Right hindlimb (tissue), 1 donor: ENCODE data around the gene CENPA.

ENCODE experiments used
- DNase-seq: peaks from one replicate; pipeline ENCODE4 v3.0.0-alpha.2; 2018

Gene CENPA

DNA sequence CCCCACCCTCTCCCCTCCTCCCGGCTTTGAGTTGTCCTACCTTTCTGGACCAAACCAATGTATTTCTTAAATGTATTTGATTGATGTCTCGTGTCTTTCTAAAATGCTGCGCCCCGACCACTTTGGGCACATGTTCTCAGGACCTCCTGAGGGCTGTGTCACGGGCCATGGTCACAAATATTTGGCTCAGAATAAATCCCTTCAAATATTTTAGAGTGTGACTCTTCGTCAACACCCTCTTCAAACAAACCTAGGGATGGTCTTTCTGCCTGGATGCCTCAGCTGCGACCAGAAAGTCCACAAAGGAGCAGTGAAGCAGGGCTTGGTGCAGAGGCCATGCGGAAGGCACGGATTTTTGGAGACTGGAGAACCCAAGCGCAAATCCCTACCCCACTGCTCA, 22.8 kb upstream of the CENPA start:
- DNase-seq: no peak

DNA sequence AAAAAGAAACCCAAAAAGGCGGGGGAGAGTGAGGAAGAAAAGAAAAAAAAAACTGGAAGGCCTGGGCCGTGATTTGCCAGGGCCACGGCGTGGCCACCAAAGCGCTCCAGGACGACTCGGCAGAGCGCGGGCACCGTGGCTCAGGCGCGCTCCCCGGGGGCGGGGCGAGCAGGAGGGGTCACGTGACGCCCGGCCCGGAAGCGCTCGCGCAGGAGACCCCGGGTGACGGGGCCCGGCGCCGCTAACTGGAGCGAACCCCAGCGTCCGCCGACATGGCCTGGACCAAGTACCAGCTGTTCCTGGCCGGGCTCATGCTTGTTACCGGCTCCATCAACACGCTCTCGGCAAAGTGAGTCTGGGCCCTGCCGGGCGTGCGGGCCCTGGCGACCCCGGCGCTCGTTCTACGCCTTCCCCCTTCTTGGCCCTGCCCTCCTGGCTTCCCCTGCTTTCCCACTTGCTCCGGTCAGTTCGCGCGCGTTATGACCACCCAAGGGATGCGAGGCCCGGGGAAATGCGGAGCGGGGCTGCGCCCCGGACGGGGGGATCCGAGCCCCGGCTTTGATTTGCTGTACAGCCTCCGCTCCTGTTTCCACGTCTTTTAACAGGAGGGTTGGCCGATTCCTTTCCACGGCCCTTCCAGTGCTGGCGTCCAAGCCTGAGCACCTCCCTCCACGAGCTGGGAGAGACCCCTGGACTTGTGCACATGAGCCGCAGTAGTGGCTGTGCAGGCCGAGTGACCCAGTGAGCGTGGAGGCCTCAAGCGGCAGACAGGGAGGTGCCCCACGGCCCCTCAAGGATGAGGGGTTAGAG, 21.6 kb upstream of the CENPA start, which contains the start of gene SLC35F6:
Gene SLC35F6 (plus strand): TSS at position 207 of the 810 bp plus-strand sequence. CDS start 66 bp downstream, at position 273.
- DNase-seq: peak; percentile 88

DNA sequence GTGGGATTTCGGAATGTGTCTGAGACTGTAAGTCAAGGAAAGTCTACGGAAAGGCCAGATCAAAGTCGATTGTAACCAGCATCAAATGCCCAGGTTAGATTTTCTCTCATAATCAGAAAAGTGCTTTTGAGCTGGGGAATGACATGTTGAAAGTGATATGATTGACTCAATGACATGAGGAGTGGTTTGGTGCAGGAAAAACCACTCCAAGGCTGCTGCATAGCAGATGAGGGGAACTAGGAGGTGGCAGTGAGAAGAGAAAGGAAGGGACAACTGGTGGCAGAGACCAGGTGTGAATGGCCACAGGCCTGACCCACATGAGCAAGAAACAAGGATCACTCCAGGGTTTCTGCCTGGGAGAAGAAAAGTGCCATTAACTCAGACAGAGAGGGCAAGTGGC, 20.9 kb upstream of the CENPA start:
- no peak for DNase-seq

DNA sequence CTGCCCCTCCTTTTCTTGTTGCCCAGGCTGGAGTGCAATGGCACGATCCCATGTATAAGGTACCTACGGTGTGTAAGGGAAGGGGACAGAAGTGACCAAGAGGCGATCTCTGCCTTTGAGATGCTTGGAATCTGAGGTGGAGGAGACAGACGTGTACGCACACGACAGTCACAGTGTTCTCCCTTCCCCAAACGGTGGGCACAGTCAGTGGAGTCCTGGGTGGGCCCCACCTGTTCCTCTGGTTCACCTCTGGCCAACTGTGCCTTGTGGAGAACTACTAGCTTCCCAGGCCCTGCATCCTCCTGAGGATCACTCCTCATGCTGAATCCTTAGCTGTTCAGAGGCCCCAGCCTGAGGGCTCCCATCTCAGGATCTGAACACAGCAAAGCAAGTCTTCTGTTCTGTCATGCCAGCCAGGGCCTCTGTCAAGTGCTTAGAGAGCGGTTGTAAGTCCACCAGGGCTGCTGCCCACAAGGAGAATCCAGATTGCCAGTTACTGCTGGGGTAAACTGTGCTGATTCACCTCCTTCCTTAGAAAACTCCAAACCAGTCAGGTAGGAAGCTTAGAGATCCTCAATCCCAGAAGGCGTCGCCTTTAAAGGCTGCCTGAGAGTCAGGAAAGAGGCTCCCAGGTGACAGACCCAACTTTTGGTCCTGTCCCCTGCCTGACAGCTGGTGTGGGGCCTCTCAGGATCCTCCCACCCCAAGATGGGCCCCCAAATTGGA, 20.2 kb upstream of the CENPA start:
- DNase-seq: no peak

DNA sequence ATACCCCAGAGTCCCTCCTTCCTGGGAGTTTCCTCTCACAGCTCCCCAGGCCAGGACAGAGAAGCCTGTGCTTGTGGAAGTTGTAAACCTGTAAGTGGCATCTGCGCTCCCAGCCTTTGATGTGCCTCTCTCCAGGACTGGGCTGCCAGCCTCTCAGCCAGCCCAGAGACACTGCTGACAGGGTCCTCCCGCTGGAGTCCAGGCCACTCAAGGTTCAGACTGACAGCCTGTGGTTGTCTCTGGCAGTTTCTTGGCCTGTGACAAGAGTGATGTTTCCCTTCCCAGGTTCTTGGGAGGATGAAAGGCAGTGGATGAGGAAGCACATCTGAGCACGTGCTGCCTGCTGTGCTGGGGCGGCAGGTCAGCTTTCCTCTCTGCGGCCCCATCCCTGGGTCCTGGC, 18.7 kb upstream of the CENPA start:
- DNase-seq: no peak

DNA sequence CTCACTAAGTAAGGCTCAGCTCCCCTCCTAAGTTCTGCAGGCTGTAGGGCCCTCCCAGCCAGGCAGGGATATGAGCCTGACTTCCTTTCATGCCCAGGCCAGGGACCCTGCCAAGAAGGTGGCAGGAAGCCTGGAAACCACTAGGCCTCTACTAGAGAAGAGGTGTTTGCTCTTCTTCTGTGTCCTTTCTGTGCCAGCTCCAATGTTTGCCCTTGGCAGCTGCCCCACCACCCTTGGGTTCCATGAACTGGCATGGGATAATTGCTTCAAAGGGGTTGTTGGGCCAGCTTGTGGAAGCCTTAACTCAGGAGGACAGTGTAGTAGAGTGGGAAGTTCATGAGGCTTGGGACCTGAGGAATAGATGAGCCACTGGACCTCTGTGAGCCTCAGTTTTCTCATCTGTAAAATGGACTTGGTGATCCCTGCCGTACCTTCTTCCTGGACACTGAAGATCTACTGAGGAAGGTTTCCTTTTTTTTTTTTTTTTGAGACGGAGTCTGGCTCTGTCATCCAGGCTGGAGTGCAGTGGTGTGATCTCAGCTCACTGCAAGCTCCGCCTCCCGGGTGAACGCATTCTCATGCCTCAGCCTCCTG, 17.9 kb upstream of the CENPA start:
- no peak for DNase-seq

DNA sequence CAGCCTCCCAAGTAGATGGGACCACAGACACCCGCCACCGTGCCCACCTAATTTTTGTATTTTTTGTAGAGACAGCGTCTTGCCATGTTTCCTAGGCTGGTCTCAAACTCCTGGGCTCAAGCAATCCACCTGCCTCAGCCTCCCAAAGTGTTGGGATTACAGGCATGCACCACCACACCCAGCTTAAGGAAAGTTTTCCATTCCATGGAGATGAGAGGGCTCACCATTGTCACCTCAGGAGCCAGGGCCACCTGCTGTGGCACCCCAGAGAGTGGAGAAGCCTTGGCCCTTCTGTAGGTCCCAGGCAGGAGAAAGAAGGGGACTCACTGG, 17.1 kb upstream of the CENPA start:
- no peak for DNase-seq

DNA sequence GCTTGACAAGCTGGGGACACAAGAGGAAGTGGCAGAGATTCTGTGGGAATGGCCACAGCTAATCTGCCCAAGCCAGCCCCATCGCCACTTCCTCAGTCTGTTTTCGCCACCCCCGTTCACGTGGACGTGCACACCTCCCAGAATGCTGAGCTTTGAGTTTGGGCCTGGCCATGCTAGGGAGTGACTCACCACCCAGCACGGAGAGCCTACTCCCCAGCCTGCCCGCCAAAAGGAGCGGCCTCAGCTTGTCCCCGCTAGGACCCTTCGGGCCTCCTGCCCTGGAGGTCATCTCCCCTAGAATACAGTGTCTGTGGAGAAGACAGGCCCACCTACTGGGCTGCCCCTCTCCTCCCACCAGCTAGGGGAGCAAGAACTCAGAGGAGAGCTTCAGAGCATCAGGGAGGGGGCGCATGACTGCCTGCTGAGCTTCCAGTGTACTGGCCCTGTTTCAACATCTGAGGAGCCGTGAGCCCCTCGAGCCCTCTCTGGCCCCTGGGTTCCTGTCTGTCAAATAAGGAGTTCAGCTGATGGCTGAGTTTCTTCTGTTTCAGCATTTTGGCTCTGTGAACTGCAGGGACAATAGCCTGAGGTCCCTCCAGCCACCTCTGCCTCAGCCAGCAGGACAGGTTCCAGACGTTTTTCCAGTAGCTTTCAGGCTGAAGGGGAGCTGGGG, 16.6 kb upstream of the CENPA start:
- peak; percentile 57 for DNase-seq

DNA sequence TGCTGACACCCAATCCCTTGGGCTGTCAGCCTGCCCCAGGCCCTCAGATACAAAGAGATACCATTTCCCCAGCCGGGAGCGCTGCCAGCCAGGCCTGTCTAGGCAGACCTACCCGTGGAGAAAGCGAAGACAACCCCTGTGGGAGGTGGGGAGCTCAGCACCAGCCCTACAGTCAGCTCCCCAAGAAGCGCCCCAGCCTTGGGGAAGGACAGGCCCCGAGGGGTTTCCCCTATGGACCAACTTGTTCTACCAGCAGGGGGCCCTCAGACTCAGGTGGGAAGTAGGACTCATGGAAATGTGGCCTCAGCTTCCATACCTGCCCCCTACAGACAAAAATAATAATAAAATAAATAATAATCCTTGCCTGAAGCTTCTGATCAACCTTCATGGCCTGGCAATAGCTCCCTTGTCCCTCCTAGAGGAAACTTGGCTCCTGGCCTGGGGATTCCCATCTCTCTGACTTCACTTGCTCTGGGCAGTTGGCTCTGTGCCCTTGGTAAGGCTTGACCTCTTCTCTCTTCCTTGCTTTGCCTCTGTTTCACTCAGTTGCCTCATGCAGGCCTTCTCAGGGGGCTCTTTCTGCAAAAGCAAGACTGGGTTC, 14.8 kb upstream of the CENPA start:
- no peak for DNase-seq

DNA sequence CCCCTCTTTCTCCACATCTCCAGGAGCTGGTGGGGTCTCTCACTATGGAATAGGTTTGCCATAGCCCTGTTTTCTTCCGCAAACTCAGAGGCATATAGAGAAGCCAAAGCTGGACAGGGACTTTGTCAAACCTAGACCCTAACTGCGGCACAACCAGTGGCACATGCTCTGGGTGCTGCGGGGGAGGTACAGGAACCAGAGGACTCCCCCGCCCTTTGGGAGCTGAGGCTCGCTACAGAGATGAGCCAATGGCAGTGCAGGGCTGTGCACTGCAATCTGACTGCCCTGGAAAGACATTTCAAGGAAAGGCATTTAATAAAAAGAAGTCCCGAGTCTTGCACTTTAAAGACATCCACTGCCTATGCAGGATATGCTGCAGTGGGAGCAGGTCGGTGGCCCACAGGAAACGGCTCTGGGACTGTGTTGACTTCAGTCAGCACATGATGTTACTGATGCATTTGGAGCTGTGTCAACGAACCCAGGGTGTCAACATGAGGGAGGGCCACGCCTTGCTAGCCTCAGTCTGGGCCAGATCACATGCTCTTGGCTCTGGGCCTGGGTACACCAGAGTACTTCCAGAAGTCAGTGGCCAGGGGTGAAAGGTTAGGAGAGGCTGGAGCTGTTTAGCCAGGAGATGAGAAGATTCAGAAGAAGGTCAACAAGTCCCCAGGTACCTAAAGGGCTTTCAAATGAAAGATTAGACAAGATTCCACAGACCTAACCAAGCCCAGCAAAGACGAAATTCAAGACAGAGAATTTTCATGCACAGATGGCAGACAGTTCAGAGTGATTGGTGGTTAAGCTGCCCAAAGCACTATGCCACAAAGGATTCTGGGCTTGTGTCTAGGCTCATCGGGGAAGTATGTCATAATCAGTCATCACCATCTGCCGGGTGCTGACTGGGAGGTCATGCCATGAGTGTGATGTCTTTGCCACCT, 13.5 kb upstream of the CENPA start:
- DNase-seq: peak; percentile 55

DNA sequence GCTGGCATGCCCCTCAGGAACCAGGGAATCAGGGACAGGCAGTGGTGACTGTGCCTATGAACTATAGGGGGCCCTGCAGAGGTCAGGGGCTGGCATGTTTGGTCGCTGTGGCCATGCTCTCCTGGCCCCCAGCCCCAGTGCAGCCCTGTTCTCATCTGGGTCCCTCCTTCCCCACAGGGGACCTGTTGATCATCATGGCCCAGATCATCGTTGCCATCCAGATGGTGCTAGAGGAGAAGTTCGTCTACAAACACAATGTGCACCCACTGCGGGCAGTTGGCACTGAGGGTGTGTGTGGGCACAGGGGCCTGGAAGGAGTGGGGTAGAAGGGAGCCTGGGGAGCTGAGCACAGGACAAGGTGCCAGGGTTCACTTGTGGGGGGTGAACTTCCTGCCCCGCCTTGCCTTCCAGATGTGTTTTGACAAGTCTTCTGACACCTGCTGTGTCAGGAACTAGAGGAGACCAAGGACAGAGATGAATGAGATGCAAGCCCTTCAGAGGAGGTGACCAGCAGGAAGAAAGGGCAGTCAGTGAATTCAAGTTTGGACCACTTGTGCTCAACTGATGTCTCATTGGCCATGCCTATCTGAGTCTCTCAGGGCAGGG, 9.6 kb upstream of the CENPA start:
- no peak for DNase-seq

DNA sequence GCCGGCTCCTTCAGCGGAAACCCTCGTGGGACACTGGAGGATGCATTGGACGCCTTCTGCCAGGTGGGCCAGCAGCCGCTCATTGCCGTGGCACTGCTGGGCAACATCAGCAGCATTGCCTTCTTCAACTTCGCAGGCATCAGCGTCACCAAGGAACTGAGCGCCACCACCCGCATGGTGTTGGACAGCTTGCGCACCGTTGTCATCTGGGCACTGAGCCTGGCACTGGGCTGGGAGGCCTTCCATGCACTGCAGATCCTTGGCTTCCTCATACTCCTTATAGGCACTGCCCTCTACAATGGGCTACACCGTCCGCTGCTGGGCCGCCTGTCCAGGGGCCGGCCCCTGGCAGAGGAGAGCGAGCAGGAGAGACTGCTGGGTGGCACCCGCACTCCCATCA, 7.8 kb upstream of the CENPA start:
- no peak for DNase-seq

DNA sequence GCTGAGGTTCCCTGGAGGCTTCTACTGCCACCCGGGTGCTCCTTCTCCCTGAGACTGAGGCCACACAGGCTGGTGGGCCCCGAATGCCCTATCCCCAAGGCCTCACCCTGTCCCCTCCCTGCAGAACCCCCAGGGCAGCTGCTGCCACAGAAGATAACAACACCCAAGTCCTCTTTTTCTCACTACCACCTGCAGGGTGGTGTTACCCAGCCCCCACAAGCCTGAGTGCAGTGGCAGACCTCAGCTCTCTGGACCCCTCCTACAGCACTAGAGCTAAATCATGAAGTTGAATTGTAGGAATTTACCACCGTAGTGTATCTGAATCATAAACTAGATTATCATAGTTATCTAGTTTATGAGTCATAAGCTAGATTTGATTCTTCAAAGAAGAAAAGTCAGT, 7.3 kb upstream of the CENPA start:
- DNase-seq: no peak

DNA sequence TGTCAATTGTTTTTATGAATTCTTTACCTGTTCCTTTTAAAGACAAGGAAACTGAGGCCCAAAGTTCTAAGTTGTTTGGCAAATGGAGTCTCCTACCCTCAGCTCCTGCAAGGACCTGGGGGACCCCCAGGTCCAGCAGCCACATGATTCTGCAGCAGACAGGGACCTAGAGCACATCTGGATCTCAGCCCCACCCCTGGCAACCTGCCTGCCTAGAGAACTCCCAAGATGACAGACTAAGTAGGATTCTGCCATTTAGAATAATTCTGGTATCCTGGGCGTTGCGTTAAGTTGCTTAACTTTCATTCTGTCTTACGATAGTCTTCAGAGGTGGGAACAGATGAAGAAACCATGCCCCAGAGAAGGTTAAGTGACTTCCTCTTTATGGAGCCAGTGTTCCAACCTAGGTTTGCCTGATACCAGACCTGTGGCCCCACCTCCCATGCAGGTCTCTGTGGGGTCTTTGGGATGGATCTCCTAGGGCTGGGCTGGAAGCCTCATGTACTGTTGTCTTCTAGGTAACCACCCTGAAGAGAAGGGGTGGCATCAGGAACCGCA, 5.6 kb upstream of the CENPA start:
- DNase-seq: no peak

DNA sequence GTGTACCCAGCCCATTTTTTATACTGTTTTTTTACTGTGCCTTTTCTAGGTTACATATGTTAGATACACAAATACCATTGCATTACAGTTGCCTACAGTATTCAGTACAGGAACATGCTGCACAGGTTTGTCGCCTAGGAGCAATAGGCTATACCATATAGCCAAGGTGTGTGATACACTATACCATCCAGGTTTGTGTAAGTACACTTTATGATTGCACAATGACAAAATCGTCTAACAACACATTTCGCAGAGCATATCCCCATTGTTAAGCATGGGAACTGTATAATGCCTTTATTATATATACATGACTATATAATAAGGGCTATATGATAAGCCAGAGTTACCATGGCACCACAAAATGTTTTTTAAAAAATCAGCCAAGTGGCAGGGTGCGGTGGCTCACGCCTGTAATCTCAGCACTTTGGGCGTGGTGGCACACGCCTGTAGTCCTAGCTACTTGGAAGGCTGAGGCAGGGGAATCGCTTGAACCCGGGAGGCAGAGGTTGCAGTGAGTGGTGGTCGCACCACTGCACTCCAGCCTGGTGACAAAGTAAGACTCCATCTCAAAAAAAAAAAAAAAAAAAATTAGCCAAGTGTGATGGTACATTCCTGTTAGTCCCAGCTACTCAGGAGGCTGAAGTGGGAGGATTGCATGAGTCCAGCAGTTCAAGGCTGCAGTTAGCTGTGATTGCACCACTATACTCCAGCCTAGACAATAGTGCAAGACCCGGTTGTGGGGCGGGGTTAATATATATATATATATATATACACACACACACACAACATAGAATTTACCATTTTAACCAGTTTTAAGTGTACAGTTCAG, 2.8 kb upstream of the CENPA start:
- no peak for DNase-seq

DNA sequence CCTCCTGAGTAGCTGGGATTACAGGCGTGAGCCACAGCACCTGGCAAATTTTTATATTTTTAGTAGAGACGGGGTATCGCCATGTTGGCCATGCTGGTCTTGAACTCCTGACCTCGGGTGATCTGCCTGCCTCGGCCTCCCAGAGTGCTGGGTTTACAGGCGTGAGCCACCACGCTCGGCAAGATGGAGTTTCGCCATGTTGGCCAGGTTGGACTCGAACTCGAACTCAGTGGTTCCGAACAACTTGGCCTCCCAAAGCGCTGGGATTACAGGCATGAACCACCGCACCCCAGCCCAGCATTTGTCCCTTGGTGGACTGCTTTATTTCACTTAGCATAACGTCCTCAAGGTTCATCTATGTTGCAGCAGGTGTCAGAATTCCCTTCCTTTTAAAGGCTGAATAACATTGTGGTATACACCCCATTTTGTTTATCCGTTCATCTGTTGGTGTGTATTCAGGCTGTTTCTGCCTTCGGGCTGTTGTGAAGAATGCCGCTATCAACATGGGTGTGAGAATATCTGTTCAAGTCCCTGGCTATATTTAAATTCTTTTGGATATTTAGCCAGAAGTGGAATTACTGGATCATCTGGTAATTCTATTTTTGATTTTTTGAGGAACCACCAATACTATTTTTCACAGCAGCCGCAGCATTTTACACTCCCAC, 1.2 kb upstream of the CENPA start:
- DNase-seq: no peak

DNA sequence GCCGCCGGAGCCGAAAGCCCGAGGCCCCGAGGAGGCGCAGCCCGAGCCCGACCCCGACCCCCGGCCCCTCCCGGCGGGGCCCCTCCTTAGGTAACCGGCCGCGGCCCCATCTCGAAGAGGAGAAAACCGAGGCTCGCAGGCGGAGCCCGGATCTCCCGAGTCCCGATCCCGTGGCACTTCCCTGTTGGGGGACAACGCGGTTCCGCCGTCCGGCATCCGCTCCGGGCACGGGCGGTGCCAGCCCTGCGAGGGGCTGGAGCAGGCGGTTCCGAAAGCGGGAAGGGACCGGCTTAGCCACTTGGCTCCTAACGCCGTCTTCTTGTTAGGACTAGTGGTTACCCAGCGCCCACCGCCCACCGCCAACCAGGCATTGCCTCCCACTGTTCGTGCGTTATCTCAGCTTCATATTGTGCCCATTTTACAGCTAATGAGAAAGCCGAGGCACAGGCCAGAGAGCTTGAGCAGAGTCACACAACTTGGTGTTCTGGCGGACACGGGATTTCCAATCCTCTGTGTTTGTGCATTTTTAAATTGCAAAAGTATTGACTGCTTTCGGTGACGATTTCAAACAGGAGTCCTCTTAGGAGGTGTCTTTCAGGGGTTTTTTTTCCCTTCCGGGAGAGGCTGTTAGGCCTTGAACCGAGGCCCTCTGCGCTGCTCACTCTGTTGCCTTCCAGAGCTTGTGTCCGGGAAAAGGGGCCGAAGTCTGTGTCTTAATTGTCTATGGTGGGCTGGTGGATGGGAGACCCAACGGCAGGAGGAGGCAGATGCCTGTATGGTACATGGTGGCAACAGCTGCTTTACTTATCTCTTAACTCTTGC, 562 bp downstream of the CENPA start:
- no peak for DNase-seq

DNA sequence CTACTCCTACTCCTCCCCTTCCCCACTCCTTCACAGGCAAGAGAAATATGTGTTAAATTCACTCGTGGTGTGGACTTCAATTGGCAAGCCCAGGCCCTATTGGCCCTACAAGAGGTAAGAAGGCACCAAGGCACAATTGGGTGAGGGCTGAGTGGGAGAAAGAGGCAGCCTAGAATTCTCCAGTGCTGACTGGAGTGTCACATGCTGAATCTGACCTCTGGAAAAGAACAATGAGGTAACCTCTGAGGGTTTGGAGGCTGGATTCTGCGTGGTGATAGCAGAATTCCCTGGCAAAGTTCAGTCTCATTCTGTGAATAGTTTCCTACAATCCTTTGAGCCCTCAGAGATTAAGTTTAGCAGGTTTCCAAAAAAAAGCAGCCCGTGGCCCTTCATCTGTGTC, 6.9 kb downstream of the CENPA start:
- DNase-seq: no peak

DNA sequence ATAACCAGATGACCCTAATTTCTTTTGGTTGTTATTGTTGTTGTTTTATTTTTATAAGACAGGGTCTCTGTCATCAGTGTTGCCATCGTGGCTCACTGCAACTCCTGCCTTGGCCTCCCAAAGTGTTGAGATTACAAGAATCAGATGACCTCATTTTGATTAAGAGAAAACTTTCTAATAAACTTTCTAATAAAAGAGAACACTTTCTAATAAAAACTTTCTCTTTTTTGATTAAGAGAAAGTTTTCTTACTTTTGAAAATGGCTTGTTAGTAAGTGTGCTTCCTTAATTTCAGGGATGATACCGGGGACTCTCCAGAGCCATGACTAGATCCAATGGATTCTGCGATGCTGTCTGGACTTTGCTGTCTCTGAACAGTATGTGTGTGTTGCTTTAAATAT, 7.7 kb downstream of the CENPA start:
- no peak for DNase-seq
